GM11168 (cell line): ENCODE measurements around the gene ZNF662.

ENCODE experiments used
- in situ Hi-C: fragments of 300-500 bp; cut with MboI; formaldehyde crosslinking; loops from one replicate; pipeline ENCODE4 v1.12.0; 2022; ENCODE audit warnings: low sequenced_read_pairs; ENCODE audit not compliant: unreplicated experiment

ZNF662 gene

DNA sequence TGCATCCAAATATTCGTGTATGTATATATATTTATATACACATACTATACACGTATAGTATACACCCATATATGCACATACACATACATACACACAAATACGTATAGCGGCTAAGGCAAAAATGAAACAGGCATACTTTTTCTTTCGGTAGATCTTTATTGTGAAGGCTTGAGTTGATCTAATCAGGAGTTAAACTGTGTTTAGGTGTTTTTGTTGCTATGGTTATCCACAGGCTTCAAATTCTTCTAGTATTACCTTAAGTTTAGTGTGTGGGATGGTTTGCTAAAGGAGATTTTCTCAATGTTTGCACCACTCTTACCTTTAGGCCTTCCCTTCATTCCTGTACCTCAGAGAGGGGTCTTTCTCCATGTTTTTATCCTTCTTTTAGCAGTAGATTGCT is 28.2 kb downstream of the ZNF662 start:
- in situ Hi-C loops = no loop called here

DNA sequence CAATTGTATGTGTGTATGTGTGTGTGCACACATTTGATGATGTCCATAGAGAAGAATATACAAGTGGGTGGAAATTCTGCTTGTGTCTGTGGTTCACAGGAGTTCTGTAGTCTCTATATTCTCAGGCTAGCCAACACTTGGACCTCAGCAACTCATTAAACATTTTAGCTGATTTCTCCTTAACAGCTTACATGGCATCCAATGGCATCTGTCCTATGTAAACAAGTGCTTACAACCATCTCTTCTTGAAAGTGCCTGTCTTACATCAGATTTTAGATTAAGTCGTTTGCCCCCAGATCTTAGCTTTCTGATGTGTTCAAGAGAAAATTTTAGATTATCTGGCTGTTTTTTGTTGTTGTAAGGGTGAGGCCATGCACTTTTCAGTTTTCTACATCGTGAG is 29.0 kb downstream of the ZNF662 start:
- in situ Hi-C loops = no loop called here

DNA sequence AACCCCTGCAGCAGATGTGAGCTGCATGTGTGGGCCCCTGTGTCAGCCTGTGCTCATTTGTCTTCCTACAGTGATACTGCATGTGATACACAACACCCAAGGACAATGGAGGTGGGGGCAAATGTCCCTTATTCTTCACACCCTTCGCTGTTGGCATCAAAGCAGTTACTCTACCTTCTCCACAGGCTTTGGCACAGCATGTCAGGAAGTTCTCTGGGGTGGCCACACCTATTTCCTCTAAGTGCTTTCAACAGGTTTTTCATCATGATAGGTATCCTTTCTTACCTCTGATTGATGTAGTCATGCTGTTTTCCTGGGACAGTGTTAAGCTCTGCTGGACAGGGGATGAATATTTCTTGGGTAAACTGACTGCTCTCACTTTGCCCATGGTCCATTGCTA is 29.5 kb downstream of the ZNF662 start:
- in situ Hi-C loops = no loop called here

DNA sequence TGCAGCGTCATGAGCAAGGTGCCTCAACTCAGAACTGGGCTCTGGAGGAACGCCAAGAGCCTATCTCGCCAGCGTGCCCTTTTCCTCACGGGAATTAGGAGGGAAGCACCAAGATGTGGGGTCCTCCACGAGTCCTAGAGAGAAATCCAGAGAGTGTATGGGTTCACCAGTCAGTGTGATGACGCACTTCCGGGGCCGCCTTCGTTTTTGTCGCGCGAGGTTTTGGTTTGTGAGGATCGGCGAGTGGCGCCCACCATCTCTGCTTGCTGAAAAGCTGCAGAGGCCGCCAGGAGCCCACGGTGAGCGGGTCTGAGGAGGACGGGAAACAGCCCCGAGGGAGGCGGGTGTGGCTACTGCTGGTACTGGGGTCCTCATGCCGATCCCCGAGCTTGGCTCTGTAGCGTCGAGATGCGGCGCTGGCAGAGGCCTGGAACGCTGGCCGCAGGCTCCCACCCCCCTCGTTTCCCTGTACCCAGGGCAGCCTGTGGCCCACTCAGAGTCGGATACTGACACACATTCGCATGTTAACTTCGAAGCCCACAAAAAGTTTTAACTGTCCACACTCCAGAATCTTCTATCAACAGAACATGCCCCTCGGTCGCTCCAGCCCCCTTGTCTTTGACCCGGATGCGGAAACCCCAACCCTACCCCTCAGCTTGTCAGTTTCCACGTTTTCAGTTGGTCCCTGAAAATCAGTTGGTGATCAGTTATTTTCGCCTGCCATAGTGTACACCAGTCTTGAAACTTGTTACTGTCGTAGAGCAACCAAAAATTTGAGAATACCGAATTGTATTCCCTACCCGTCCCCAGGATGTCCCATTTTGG is 30.4 kb downstream of the ZNF662 start:
- in situ Hi-C loops = no loop called here

DNA sequence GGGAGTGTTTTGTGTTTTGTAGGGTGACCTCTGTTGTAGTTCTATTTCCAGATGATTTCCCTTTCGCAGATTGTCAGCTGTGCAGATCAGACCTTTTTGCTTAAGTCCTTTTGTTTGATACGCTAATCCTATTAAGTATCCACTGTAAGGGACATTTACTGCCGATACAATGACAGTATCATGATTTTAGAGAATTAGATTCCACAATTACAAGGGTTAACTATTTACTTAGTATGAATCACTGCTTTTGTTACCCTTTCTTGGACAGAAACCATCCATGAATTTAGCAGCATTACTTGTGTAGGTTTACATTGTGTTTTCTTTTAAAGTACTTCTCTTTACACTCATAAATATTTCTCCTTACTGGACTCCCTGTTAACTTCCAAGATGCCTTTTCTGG is 31.4 kb downstream of the ZNF662 start:
- in situ Hi-C loops = no loop called here

DNA sequence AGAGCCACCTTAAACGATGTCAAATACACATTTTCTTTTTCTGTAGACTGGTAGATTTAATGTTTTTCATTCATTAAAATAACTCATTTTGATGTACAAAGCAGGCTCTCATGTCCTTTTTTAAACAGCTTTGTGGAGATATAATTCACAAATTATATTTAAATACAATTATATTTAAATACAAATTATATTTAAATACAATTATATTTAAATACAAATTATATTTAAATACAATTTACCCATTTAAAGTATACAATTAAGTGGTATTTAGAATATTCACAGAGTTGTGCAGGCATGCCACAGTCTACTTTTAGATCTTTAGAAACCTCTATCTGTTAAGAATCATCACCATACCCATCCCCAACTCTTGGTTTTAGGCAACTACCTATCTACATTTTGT is 36.8 kb downstream of the ZNF662 start:
- in situ Hi-C loops = no loop called here

DNA sequence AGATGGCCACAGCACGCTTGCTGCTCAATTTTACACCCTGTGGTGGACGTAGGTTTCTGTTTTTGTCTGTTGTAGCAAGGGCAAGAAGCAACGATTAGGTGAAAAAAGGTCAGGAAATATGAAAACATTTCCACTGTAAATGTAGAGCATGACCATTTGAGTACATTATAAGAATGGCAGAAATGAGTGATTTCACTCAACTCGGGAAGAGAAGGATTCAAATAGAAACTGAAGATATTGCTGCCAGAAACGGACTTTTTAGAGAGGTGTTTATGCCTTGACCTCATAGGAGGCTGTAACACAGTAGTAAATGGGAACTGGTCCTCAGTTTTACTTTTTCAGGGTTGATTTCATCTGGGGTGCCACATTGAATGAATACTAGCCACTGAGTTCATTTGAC is 40.1 kb downstream of the ZNF662 start:
- in situ Hi-C loops = no loop called here

DNA sequence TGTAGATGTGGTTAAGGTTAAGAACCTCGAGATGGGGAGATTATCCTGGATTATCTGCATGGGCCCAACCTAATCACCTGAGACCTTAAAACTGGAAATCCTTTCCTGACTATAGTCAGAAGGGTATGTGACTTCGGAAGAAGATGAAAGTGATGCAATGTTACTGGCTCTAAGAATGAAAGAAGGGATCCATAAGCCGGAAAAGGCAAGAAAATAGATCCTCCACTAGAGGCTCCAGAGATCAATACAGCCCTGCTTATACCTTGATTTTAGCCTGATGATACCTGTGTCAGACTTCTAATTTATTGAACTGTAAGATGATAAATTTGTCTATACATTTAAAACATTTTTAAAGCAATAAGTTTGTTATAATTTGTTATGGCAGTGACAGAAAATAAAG is 51.6 kb downstream of the ZNF662 start:
- in situ Hi-C loops = loop anchor here (25.0 kb wide), 1 partner anchor 555 kb away; no protein-coding TSS in a partner anchor

DNA sequence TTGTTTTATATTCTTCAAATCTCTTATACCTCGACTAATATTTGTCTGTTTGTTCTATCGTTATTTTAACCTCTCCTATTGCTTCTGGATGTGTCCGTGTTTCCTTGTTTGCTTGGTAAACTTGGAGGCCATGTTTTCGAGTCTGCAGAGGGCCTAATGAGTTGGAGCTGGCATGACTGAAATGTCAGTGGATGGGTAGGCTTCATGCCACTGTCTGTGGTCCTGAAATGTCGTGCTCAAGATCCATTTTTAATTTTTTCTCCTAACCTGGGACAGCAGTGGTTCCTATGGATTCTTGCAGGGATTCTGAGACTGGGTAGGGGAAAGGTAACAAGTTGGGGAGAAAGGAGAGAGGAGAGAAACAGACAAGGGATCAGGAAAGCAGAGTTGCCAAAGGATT is 54.3 kb downstream of the ZNF662 start:
- in situ Hi-C loops = loop anchor here (10.0 to 25.0 kb wide), 2 partner anchors 415 to 552 kb away; no protein-coding TSS in a partner anchor

DNA sequence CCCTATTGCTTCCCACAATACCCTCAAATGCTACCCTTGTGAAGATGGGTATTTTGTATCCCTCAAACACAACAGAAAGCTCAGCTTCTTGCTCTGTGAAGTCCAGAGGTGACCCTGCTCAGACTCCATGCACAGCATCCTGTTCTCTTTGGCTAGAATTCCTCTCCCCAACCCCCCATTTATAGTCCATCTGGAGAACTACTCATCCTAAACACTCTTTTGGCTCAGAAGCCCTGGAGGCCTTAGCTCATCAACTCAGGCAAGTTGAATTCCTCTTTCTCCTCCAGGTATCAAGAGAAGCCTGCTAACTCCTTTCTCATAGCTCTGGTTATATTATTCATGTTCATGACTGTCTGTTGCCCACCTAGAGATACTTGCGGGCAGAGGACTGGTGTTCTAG is 54.8 kb downstream of the ZNF662 start:
- in situ Hi-C loops = loop anchor here (10.0 to 25.0 kb wide), 2 partner anchors 414 to 552 kb away; no protein-coding TSS in a partner anchor

DNA sequence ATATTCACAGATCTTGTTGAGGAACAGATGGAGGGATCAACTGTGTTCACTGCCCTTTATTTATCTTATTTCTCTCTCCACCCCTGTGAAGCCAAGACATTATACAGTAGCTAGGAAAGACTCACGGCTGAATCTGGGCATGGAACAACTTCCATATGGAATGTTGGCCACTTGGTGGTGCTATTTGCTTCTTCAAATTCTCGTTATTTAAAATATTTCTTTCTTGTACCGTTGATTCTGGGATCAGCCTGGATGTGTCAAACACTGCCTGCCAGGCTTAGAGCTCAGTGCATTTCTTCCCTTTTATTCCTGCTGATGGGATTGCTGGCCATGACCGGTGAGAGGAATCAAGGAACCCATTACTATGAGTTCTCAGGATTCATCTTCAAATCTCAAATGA is 55.7 kb downstream of the ZNF662 start:
- in situ Hi-C loops = loop anchor here (10.0 to 25.0 kb wide), 2 partner anchors 413 to 551 kb away; no protein-coding TSS in a partner anchor

DNA sequence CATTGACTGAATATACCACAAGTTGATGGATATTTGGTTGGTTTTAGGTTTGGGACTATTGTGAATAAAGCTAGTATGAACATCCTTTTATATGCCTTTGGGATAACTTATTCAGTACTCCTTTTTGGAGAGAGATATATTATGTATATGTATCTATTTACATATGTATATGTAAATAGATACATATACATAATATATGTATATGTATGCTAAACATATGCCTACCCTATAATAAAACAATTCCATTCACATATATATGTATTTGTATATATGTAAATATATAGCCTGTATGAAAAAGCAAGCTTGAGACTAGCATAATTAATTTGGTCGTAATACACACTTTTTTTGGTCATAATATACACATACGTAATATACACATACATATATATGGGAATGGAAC is 57.3 kb downstream of the ZNF662 start:
- in situ Hi-C loops = loop anchor here (10.0 to 25.0 kb wide), 2 partner anchors 412 to 549 kb away; no protein-coding TSS in a partner anchor

DNA sequence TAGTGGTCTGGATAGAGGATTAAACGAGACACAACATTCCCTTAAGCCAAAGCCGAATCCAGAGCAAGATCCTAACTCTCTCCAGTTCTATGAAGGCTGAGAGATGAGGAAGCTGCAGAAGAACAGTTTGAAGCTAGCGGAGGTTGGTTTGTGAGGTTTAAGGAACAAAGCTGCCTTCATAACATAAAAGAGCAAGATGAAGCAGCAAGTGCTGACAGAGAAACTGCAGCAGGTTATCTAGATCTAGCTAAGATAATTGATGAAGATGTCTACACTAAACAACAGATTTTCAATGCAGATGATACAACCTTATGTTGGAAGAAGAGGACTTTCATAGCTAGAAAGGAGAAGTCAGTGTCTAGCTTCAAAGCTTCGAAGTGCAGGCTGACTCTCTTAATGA is 58.3 kb downstream of the ZNF662 start:
- in situ Hi-C loops = loop anchor here (10.0 to 25.0 kb wide), 2 partner anchors 411 to 548 kb away; no protein-coding TSS in a partner anchor
